ENCODE data around the gene FBXW4.

The FBXW4 gene

DNA sequence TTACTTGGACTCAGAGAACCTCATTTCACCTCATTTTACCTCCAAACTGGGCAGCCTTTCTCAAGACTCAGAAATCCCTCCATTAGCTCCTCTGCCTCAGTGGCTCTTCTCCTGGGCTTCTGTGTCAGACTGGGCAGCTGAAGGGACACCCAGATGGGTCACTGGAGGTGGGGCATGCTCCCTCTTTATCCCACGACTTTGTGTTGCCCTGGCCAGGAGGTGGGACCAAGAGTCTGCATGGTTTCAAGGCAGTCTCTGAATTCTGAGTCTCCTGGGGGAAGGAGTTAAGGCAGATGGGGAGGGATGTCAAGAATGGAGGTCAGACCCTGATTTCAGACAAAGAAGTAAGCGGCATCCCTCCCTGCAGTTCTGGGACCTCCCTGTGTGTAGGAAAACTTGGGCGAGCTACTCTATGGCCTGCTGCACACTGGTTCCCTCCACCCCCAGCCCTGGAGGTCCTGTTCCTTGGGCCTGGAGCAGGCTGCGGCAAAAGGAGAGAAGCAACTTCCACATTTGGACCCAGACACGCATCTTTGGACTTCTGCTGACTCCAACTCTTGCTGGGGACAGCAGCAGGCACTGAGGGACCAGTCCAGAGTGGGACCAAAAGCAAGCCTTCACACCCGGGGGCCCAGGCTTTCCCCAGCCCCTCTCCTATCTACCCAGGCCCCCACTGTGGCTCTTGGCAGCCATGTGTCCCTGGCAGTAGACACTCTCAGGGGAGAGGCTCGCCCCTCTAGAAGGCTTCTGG lies 117.7 kb downstream of the FBXW4 start:
- no peak for DNase-seq

DNA sequence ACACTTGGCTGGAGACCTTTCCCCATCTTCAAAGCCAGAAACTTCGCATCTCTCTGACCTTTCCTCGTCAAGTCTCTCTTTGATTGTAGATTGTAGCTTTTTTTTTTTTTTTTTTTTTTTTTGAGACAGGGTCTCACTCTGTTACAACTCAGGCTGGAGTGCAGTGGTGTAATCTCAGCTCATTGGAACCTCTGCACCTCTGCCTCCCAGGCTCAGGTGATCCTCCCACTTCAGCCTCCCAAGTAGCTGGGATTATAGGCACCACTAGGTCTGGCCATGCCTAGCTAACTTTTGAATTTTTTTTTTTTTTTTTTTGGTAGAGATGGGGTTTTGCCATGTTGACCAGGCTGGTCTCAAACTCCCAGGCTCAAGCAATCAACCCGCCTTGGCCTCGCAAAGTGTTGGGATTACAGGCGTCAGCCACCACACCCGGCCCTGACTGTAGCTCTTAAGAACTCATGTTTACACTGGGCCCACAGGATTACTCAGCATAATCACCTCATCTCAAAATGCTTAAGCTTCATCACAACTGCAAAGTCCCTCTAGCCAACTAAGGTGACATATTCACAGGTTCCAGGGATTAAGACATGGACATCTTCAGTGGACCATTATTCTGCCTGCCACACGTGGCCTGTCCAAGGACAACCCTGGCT lies 118.6 kb downstream of the FBXW4 start:
- no peak for DNase-seq

DNA sequence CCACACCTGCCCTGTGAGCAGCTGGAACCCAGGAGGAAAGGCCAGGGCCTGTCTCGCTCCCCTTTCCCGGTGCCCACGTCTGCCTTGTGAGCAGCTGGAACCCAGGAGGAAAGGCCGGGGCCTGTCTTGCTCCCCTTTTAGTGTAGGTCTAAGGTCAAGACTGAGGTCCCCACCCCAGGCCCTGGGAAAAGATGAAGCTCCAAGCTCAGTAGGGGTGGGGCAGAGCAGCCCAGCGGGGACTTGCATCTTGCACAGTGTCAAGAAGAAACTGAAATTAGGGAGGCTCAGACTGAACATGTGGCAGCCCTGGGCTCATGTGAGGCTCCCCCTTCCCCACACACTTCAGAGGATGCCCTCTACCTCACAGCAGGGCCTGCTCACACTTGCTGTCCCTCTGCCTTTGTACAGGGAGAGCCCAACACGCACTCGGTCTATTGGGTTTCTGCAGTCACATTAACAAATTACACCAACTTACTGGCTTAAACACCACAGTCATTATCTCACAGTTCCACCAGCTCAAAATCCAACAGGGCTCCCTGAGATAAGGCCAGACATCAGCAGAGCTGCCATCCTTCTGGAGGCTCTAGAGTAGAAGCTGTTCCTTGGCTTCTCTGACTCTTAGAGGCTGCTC lies 119.3 kb downstream of the FBXW4 start:
- DNase-seq, result no peak

DNA sequence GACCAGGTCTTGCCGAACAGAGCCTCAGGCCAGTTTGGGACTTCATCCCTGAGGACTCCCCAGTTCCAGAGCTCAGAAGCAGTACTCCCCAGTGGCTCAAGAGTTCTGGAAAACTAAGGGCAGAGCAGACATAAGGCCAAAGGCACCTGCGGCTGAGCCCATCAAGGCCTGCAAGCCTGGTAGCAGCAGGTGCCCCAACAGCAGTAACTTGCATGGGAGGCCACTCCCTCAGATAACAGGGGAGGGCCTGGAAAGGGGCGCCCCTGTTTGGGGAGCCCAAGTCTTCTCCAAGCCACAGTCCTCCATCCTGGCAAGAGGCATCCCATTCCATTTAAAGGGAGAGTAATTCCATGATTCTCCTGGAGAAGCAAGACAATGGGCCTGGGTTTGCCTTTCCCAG lies 119.9 kb downstream of the FBXW4 start:
- DNase-seq, result no peak

DNA sequence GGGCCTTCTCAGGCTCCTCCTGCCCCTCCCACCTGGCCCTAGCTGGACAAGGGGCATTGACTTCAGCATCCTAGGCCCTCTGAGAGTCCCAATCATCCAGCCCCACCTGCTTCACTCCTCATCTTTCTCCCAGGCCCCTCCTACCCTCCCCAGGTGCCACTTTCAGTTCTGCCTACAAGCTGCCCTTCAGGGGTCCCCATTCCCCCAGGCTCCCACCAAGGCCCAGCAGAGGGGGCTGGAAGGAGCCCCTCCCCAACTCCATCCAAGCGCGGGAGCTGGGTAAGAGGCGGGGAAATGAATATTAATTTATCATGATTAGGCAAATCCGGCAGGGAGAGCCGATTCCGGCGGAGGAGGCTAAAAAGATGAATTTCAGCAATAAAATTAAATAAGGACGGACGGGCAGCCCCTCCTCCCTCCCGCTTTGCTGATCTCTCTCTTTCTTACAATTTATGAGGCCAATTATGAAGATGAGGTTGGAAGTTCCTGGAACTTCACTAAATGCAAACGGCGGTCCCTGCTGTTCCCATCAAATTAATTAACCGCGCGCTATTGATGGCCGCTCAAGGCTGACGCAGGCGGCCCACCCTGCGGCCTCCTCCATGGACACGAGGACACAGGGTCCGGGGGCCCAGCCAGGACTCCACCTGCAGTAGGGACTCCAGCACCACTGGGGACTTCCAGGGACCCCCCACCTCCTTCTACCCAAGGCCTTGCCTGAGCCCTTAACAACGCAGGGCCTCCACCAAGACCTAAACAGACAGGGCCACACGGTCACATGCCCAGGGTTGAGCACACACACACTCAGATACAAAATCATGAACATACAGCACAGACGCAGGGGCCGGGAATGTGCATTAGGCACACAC lies 120.9 kb downstream of the FBXW4 start:
- no peak for DNase-seq

DNA sequence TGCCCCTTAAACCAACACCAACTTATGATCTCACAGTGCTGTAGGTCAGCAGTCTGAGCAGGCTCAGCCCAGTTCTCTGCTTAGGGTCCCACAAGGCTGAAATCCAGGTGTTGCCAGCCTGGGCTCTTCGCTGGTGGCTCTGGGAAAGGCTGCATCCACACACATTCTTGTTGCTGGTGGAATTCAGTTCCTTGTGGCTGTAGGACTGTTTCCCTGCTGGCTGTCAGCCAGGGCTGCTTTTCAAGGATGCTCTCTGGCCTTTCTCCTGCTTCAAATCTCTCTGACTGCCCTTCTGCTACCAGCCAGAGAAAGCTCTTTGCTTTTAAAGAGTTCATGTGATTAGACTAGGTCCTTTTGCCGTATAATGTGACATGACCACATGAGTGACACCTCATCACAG lies 122.2 kb downstream of the FBXW4 start:
- no peak for DNase-seq

DNA sequence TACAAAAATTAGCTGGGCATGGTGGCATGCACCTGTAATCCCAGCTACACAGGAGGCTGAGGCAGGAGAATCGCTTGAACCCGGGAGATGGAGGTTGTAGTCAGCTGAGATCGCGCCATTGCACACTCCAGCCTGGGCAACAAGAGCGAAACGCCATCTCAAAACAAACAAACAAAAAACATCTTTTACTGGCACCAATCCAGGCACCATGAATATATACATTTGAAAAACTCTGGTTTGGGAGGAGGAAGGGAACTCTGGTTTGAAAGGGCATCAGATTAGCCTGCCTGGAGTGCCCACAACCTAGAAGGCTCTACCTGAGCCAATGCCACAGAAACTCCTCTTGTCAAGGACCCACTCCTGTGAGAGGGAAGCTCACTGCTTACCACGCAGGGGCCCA lies 122.8 kb downstream of the FBXW4 start:
- DNase-seq, result no peak

DNA sequence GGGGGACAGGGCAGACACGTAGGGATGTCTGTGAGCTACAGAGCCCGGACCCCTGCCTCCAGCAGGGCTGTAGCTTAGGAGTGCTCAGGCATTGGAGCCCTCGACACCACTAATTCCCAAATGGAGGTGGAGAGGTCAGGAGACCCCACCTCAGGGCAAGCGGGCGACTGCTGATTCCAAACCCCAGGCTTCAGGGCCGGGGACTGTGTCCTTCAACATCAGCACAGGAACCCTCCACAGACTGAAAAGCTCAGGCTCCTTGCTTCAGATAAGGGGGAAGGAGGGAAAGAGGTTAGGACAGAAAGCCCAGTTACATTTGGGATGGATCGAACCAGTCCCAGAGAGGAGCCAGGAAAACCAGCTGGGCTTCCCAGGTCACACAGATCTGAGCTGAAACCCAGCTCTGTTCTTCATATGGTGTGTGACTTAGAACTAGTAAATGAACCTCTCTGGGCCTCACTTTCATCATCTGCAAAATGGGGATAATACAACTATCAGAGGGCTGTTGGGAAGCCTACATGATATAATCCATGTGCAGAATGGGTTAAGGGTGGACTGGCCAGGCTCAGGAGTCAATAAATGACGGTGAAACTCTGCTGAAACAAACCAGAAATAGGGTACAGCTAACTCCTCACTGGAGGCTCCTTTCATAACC lies 123.6 kb downstream of the FBXW4 start:
- DNase-seq, result no peak

DNA sequence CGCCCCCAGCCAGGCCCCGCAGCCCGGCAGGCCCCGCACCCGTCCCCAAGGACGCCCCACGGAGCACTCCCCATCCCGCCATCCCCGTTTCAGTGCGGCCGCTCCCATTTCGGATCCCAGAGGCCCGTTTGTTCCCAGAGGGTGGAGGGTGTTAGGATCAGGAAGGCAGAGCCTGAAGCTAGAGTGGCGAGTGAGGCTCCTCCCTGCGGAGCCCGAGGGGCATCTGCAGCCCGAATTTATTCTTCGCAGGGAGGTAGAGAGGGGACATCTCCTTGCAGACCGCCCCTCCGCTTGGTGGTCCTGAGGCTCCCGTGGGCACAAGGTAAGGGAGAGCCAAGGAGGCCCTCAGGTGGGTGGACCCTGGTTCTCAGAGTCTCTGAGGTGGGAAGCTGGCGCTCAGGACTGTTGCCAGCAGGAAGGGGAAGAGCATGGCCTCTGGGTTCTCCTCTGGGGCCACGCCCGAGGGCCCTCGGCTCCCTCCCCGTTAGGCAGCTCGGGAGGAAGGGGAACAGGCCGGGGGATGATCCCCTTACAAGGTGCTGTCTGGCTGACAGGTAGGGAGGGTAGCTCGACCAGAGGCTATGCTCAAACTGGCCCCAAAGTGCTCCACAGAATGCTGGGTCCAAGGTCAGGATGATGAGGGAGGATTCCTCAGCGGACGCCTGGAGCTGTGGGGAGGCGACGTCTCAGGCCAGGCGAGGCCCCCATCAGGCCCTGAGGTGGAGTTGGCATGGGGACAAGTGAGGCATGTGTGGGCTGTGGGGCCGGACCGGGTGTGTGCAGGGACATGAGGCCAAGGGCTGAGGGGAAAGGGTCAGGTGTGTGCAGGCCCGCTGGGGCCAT lies 124.3 kb downstream of the FBXW4 start:
- no peak for DNase-seq

DNA sequence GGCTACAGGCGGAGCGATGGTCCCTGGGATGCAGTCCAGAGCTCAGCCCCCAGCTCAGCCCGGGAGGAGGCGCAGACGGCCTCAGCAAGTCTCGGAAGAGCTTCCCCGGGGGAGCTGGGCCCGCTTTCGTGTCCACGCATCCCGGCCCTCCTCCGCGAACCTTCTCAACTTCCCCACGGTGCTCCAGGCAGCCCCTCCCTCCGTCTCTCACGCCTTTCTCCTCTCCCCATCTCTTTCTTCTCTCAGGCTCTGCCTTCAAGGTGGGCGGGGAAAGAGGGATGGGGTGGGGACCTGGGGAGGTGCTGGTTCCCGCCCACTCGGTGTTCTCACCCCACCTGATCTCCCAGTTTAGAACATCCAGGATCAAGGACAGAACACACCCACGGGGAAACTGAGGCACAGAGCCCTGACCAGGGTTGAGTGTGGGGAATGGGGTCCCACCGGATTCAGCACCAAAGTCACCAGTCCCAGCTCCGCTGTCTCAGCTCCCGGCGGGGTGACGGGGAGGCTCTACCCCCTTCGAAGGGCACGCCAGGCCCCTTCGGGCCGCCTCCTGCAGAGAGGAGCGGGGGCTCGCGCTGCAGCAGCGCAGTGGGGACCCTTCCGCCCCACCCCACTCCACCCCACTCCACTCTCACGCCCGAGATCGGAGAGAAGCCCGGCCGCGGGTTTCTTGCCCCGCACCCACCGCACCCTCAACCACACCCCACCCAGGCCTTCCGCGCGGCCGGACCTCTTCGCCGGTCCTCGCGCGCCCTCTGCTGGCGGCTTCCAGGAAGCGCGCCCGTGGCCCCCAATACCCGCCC lies 125.1 kb downstream of the FBXW4 start:
- peak; percentile 13 to 45 for DNase-seq

DNA sequence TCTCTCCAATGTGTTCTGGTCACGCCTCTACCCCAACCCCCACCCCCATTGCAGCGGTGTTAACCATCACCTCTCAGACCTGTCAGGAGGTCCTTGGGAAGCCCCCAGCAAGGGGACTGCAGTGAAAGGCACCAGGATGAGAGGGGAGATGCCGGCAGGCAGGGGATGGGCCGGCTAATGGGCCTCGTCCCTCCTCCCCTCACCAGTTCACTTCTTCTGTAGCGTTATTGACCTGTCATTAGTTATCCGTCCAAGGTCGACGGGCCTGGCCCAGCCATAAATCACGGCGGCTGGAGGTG lies 125.7 kb downstream of the FBXW4 start:
- DNase-seq, result no peak

DNA sequence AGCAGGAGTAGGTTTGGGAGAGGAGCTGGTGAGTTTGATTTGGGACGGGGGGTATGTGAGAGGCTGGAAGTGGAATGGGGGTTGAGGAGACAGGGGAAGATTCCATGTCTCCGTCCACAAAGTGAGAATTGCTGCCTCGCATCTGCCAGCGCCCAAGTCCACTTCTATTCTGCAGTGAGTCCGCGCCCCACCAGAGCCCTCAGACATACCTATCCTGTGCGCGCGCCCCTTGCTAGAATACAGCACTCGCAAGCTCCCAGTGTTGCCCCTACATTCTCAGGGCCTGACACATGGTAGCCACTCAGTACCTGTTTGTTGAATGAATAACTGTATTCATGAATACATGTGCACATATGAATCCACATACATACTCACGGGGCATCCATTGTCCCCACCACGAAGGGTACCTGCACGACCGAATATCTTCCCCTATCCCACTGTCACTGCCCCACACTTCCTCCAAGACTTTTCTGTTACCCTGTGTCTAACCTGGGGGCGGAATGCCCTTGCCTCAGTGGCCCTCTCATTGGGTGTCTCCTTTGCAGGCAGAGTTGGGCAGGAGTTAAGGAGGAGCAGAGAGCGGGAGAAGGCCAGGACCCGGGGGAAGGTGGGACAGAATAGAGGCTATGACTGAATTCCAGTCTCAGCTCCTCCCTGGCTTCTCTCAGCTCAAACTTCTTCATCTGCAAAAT lies 126.8 kb downstream of the FBXW4 start:
- no peak for DNase-seq

DNA sequence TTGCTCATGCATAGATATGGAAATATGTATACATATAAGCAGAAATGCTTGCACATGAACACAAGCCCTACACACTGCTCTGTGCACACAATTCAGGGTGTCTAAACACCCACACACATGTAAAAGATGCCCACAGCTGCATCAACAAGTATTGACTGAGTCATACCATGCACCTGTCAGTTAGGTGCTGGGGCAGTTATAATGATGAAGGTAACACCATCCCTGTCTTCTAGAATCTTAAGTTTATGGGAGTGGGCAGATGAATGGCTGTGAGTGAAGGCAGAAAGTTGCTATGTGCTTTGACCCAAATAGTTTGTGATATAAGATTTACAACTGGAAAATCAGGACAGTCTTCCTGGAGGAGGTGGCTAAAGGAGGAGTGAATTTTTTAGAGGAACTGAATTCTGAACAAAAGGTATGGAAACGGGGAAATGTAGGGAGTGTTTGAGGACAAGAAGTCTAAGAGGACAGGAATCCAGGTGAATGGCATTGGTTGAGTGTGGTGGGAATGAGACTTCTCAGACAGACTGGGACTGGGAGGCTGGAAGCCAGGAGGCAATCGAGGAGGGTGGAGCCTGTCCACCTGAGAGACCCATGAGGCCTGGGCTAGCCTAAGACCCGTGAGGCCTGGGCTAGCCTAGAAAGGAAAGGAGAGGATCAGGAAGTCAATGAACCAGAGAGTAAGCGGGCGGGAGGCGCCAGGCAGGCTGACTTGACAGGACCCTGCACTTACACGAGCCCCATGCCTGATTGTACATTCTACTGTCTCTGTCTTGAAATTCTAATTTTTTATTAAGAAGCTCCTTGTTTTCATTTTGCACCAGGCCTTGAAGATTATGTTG lies 127.6 kb downstream of the FBXW4 start:
- DNase-seq, result no peak

DNA sequence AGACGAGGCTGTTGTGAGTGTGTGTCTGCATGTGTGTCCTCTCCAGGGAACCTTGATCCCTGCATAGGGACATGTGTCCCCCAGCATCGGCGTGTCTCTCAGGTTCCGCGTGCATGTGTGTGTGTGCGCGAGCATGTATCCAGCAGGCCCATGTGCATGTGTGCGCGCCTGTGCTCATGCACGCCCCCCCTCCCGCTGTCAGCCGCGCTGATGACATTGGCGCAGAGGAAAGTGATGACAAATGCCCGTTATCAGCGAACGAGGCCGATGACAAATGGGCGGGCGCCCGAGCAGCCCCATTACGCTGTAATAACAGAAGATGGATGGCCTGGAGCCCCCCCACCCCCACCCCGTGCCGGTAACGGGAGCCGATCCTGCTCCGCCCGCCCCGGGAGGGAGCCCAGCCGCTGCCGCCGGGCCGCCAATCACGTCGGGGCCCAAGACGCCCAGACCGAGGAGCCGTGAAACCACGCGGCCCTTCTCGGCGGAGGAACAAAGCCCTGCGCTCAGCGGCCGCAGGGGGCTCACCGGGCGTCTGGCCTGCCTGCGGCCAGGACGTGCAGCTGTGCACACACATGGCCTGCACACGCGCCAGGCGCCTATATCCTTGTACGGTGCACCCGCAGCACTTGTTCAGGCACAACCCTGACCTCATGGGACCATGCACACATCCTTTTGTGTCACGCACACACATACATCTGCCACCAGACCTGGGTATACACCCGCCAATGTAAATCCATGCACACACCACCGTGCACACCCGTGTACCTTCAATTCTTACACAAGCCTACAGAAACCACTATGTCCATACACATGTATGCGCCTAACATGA lies 128.4 kb downstream of the FBXW4 start:
- peak; percentile 14 to 22 for DNase-seq

DNA sequence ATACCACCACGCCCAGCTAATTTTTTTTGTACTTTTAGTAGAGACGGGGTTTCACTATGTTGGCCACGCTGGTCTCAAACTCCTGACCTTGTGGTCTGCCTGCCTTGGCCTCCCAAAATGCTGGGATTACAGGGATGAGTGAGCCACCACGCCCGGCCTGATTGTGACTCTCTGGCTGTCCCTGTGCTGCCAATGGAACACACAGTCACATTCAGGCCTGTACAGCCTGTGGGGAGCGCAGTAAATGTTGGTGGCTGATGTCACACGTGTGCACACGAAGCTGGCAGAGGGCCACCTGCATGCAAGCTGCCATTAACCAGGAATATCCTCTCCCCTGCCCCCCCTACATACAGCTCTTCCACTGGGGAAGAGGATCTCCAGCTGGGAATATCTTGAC lies 129.0 kb downstream of the FBXW4 start:
- no peak for DNase-seq

DNA sequence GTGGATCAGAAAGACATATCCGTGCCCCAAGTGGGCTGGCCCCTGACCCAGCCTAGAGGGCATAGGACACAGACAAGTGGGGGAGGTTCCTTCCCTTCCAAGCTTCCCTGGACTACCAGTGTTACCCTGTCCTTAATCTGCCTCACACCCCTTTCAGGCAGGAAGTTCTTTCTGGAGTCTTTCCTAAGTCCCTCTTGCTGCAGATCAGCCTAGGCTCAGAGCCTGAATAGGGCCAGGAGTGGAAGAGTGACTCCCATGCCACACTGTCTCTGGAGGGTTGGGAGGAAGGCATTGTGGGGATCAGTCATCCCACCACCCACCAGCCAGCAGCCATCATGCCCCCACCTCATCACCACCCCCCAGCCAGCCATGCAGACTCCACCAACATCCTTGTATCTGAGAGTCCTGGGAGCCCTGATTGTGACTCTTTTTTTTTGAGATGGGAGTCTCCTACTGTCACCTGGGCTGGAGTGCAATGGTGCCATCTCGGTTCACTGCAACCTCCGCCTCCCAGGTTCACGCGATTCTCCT lies 129.5 kb downstream of the FBXW4 start:
- no peak for DNase-seq

DNA sequence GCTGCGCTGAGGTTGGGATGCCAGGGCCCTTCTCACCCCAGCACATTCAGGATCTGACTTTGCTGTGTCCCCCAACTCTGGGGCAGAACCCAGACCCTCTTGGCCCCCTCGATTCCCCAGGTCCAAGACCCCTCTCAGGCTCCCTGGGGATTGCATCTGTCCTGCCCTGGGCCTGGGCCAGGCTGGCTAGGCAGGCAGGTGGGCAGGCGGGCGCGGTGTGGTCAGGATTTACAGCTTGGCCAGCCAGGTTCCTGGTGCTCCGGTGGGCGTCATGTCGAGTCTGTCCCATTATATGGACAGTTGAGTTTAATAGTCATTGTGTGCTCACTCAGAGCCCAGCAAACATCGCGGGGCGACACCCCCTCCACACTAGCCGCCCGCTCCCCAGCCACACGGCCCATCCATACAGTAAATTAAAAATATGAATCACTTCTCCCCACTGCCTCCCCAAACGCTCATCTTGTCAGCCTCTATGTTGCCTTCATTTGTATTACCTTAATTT lies 130.4 kb downstream of the FBXW4 start:
- DNase-seq, result no peak

DNA sequence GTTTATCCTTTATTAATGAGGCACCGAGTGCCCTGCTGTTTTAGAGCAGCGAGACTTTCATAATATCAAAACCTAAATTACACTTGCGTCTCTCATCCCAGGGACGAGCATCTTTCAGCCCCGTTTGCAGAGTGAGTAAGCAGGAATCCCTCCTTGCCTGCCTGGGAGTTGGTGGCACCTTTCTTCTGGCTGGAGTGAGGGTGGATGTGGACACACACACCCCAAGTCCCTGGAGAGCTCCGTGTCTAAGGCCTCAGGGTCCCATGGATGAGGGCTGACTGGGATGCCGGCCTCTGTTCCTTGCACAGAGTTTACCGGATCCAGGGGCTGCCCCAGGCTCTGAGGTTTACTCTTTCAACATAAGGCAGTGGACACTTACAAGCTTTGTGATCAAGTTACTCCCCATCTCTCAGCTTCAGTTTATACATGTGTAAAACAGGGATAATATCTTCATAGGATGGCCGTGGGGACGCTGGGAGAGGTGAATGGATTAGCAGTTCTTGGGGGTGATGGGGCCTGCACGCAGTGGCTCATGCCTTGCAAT lies 131.4 kb downstream of the FBXW4 start:
- no peak for DNase-seq

Data from NCI-H1930 (cell line).